Fibroblast of lung (primary cell): ENCODE results near the gene ABCA13.

Source experiments
- EZH2 ChIP-seq: IDR thresholded peaks from 2 replicates; pipeline ENCODE4 v1.5.1; 2012; ENCODE audit warnings: low read length, control low read depth, mild to moderate bottlenecking; ENCODE audit errors: missing control alignments
- TF ChIP-seq, protein P1 (sequence below), 2 donors: IDR thresholded peaks in 1 of 2; conservative IDR thresholded peaks in 1 of 2; 1 replicate in 1 of 2; 2 replicates in 1 of 2; pipeline ENCODE4 v1.5.1; 2011 to 2012; ENCODE audit warnings: low read length in 2 of 2, control low read depth in 1 of 2, inconsistent platforms in 1 of 2, low read depth in 1 of 2, mild to moderate bottlenecking in 1 of 2

- TF ChIP-seq EZH2, result no peak
- TF ChIP-seq, protein P1, sequence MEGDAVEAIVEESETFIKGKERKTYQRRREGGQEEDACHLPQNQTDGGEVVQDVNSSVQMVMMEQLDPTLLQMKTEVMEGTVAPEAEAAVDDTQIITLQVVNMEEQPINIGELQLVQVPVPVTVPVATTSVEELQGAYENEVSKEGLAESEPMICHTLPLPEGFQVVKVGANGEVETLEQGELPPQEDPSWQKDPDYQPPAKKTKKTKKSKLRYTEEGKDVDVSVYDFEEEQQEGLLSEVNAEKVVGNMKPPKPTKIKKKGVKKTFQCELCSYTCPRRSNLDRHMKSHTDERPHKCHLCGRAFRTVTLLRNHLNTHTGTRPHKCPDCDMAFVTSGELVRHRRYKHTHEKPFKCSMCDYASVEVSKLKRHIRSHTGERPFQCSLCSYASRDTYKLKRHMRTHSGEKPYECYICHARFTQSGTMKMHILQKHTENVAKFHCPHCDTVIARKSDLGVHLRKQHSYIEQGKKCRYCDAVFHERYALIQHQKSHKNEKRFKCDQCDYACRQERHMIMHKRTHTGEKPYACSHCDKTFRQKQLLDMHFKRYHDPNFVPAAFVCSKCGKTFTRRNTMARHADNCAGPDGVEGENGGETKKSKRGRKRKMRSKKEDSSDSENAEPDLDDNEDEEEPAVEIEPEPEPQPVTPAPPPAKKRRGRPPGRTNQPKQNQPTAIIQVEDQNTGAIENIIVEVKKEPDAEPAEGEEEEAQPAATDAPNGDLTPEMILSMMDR (conservative IDR thresholded peaks at IDR 0.05 in 1 of 2, IDR thresholded peaks at IDR 0.05 in 1 of 2; ENCODE audit: low read depth in 1 of 2, low read length in 2 of 2), result no peak
Observed at GRCh38 chr7:48274662-48275061, 103.4 kb downstream of the ABCA13 start.
